Measurements from ENCODE around the gene ERG. TPM values are rescaled to one million over a fixed set of nuclear protein-coding genes. Genes with fewer than 3 reads are reported as not detected.

ERG gene
- total and polyA plus RNA-seq, 2 donors from 2014 or later, result 6.6 to 29.6 TPM

- no peaks in the 10 kb centered on the region for H3K27me3 ChIP-seq (ENCODE audit: control insufficient read depth, insufficient read depth, low read length)
- TF ChIP-seq, protein P1, sequence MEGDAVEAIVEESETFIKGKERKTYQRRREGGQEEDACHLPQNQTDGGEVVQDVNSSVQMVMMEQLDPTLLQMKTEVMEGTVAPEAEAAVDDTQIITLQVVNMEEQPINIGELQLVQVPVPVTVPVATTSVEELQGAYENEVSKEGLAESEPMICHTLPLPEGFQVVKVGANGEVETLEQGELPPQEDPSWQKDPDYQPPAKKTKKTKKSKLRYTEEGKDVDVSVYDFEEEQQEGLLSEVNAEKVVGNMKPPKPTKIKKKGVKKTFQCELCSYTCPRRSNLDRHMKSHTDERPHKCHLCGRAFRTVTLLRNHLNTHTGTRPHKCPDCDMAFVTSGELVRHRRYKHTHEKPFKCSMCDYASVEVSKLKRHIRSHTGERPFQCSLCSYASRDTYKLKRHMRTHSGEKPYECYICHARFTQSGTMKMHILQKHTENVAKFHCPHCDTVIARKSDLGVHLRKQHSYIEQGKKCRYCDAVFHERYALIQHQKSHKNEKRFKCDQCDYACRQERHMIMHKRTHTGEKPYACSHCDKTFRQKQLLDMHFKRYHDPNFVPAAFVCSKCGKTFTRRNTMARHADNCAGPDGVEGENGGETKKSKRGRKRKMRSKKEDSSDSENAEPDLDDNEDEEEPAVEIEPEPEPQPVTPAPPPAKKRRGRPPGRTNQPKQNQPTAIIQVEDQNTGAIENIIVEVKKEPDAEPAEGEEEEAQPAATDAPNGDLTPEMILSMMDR (IDR thresholded peaks at IDR 0.05; ENCODE audit: borderline replicate concordance, extremely low read depth, insufficient read depth), result no peak
- no peaks in the 10 kb centered on the region for H3K4me1 ChIP-seq (ENCODE audit: control insufficient read depth in 2 of 3, insufficient read depth in 2 of 3, low read depth in 1 of 3, low read length in 3 of 3)
- DNase-seq (no peak), FAIRE-seq (no peak)
- H3K9me3 ChIP-seq (ENCODE audit: control insufficient read depth in 2 of 3, insufficient read depth in 1 of 3, low read length in 3 of 3), result no peaks in the 10 kb centered on the region
- no peak overlapping the region for H3K4me3 ChIP-seq (ENCODE audit: low read length in 3 of 3)
- no peaks in the 10 kb centered on the region for H3K36me3 ChIP-seq (ENCODE audit: control insufficient read depth in 2 of 3, insufficient read depth in 3 of 3, low read length in 3 of 3)
- intact Hi-C loops (cut with DNase I), result no loop called here
- H3K27ac ChIP-seq (ENCODE audit: low read depth in 2 of 2, low read length in 2 of 2), result no peak overlapping the region
- H3K9ac ChIP-seq (ENCODE audit: low read length in 3 of 3), result no peak overlapping the region
Measured at GRCh38 chr21:38416791-38417190, 81.5 kb downstream of the ERG start.

GRCh38 chr21:38413958-38414548 lies 84.2 kb downstream of the ERG start:
- H3K27ac ChIP-seq (ENCODE audit: low read depth in 2 of 2, low read length in 2 of 2), result no peak overlapping the region
- H3K36me3 ChIP-seq (ENCODE audit: control insufficient read depth in 2 of 3, insufficient read depth in 3 of 3, low read length in 3 of 3), result no peaks in the 10 kb centered on the region
- no peak overlapping the region for H3K4me3 ChIP-seq (ENCODE audit: low read length in 3 of 3)
- intact Hi-C loops (cut with DNase I), result no loop called here
- no peaks in the 10 kb centered on the region for H3K27me3 ChIP-seq (ENCODE audit: control insufficient read depth, insufficient read depth, low read length)
- TF ChIP-seq, protein P1 (IDR thresholded peaks at IDR 0.05; ENCODE audit: borderline replicate concordance, extremely low read depth, insufficient read depth), result no peak
- no peaks in the 10 kb centered on the region for H3K9me3 ChIP-seq (ENCODE audit: control insufficient read depth in 2 of 3, insufficient read depth in 1 of 3, low read length in 3 of 3)
- no peak for DNase-seq
- no peak overlapping the region for H3K9ac ChIP-seq (ENCODE audit: low read length in 3 of 3)
- FAIRE-seq, result no peak
- no peaks in the 10 kb centered on the region for H3K4me1 ChIP-seq (ENCODE audit: control insufficient read depth in 2 of 3, insufficient read depth in 2 of 3, low read depth in 1 of 3, low read length in 3 of 3)

- Histone ChIP-seq H3K27me3 (ENCODE audit: control insufficient read depth, insufficient read depth, low read length) (no peaks in the 10 kb centered on the region), H3K36me3 (ENCODE audit: control insufficient read depth in 2 of 3, insufficient read depth in 3 of 3, low read length in 3 of 3) (no peaks in the 10 kb centered on the region), H3K4me3 (ENCODE audit: low read length in 3 of 3) (no peak overlapping the region), H3K4me1 (ENCODE audit: control insufficient read depth in 2 of 3, insufficient read depth in 2 of 3, low read depth in 1 of 3, low read length in 3 of 3) (peaks cover 0 to 2% (median 0%) of the 10 kb centered on the region in 3 donors), H3K27ac (ENCODE audit: low read depth in 2 of 2, low read length in 2 of 2) (no peak overlapping the region), H3K9ac (ENCODE audit: low read length in 3 of 3) (no peak overlapping the region), H3K9me3 (ENCODE audit: control insufficient read depth in 2 of 3, insufficient read depth in 1 of 3, low read length in 3 of 3) (no peaks in the 10 kb centered on the region)
- TF ChIP-seq, protein P1 (IDR thresholded peaks at IDR 0.05; ENCODE audit: borderline replicate concordance, extremely low read depth, insufficient read depth), result no peak
- intact Hi-C loops (cut with DNase I), result no loop called here
- DNase-seq, result no peak
- FAIRE-seq, result no peak
Measured at GRCh38 chr21:38410466-38410865, 87.8 kb downstream of the ERG start.

- TF ChIP-seq, protein P1 (IDR thresholded peaks at IDR 0.05; ENCODE audit: borderline replicate concordance, extremely low read depth, insufficient read depth), result no peak
- intact Hi-C loops (cut with DNase I), result no loop called here
- no peak for FAIRE-seq
- Histone ChIP-seq H3K4me1 (ENCODE audit: control insufficient read depth in 2 of 3, insufficient read depth in 2 of 3, low read depth in 1 of 3, low read length in 3 of 3) (peaks cover 0 to 2% (median 0%) of the 10 kb centered on the region in 3 donors), H3K27me3 (ENCODE audit: control insufficient read depth, insufficient read depth, low read length) (no peaks in the 10 kb centered on the region), H3K4me3 (ENCODE audit: low read length in 3 of 3) (no peak overlapping the region), H3K9ac (ENCODE audit: low read length in 3 of 3) (no peak overlapping the region), H3K9me3 (ENCODE audit: control insufficient read depth in 2 of 3, insufficient read depth in 1 of 3, low read length in 3 of 3) (no peaks in the 10 kb centered on the region), H3K27ac (ENCODE audit: low read depth in 2 of 2, low read length in 2 of 2) (no peak overlapping the region), H3K36me3 (ENCODE audit: control insufficient read depth in 2 of 3, insufficient read depth in 3 of 3, low read length in 3 of 3) (no peaks in the 10 kb centered on the region)
- no peak for DNase-seq
Measured at GRCh38 chr21:38409907-38410306, 88.4 kb downstream of the ERG start.
